ENCODE data around the gene IFI27L1. TPM values are rescaled to one million over a fixed set of nuclear protein-coding genes. Genes with fewer than 3 reads are reported as not detected.

IFI27L1 gene
- total and polyA plus RNA-seq, 4 donors: 14.6 to 41.5 (median 19.9) TPM

DNA sequence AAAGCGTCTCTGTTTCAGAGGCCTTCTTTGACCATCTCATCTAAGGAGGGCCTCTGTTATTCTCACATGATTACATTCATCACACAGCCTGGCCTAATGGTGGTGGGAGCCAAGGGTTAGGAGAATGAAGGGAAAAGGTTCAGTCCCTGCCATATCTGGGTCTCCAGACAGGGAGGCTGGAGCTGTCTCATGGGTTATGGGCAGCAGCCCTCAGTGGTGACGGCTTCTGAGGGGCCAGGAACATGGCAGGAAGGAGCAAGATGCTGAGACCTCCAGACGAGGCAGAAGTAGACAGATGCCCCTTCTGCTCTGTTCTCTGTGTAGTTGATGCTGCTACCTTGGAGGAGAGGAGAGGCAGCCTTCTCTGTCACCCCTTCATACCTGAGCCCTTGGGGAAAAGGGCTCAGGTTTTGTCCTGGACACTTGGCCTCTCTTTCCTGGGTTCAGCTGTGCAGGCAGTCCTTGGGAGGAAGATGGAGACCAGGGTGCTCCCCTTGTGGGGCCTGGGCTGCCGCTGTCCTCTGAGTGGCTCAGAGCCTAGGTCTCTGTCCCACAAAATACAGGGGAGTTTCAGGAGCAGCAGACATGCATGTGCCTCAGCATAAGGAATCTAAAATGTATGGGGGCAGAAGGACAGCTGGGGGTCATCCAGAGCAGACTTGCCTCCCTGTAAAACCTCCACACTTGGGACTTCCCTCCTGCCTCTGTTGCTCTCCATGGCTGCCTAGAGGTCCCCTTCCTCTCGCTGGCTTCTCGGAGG lies 44.7 kb downstream of the IFI27L1 start:
- DNase-seq (no peak), ATAC-seq (ENCODE audit: insufficient read depth, low FRiP score) (no peak)
- TF ChIP-seq, protein P1, sequence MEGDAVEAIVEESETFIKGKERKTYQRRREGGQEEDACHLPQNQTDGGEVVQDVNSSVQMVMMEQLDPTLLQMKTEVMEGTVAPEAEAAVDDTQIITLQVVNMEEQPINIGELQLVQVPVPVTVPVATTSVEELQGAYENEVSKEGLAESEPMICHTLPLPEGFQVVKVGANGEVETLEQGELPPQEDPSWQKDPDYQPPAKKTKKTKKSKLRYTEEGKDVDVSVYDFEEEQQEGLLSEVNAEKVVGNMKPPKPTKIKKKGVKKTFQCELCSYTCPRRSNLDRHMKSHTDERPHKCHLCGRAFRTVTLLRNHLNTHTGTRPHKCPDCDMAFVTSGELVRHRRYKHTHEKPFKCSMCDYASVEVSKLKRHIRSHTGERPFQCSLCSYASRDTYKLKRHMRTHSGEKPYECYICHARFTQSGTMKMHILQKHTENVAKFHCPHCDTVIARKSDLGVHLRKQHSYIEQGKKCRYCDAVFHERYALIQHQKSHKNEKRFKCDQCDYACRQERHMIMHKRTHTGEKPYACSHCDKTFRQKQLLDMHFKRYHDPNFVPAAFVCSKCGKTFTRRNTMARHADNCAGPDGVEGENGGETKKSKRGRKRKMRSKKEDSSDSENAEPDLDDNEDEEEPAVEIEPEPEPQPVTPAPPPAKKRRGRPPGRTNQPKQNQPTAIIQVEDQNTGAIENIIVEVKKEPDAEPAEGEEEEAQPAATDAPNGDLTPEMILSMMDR (IDR thresholded peaks at IDR 0.05; ENCODE audit: control extremely low read depth, extremely low read depth): no peak
- no peak overlapping the region for H3K4me3 ChIP-seq
- peaks cover 0 to 18% (median 5%) of the 10 kb centered on the region in 5 donors for H3K4me1 ChIP-seq (ENCODE audit: control insufficient read depth in 5 of 5, insufficient read depth in 5 of 5, low read length in 5 of 5)
- H3K27me3 ChIP-seq (ENCODE audit: control insufficient read depth in 3 of 3, insufficient read depth in 3 of 3, low read length in 2 of 3): no peaks in the 10 kb centered on the region
- no peaks in the 10 kb centered on the region for H3K9me3 ChIP-seq (ENCODE audit: control insufficient read depth in 4 of 4, insufficient read depth in 3 of 4, low read length in 3 of 4)
- H3K36me3 ChIP-seq (ENCODE audit: control insufficient read depth in 4 of 4, insufficient read depth in 4 of 4, low read length in 4 of 4): peaks cover 0 to 6% (median 0%) of the 10 kb centered on the region in 4 donors
- no peak overlapping the region for H3K9ac ChIP-seq (ENCODE audit: insufficient read depth in 1 of 2, low read length in 2 of 2)
- WGBS, 2 donors: 91 to 94% methylated on average over 6 of the region's 6 CpGs
- H3K27ac ChIP-seq (ENCODE audit: low read depth in 1 of 2, low read length in 1 of 2): no peak overlapping the region

DNA sequence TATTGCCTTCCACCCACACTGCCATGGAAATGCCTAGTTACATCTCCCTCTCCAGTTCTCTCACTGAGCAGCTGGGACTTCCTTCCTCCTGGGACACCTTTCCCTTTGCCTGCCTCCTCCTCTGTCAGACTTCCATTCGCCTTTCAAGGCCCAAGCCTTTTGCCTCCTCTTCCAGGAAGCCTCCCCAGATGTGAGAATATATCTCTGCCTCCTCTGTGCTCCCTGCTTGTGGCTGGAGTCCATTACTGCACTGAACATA lies 45.2 kb downstream of the IFI27L1 start:
- no peak for ATAC-seq (ENCODE audit: insufficient read depth, low FRiP score)
- no peak overlapping the region for H3K4me3 ChIP-seq
- WGBS, 2 donors: 77 to 87% methylated on average over 1 of the region's 1 CpG

DNA sequence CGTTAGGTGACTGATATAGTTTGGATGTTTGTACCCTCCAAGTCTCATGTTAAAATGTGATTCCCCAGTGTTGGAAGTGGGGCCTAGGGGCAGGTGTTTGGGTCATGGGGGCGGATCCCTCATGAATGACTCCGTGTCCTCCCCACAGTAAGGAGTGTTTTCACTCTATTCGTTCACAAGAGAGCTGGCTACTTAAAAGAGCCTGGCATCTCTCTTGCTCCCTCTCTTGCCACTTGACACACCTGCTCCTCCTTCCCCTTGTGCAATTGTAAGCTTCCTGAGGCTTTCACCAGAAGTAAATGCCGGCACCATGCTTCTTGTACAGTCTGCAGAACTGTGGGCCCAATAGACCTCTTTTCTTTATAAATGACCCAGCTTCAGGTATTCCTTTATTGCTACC lies 45.7 kb downstream of the IFI27L1 start:
- Histone ChIP-seq H3K9me3 (ENCODE audit: control insufficient read depth in 4 of 4, insufficient read depth in 3 of 4, low read length in 3 of 4) (no peaks in the 10 kb centered on the region), H3K27me3 (ENCODE audit: control insufficient read depth in 3 of 3, insufficient read depth in 3 of 3, low read length in 2 of 3) (no peaks in the 10 kb centered on the region), H3K36me3 (ENCODE audit: control insufficient read depth in 4 of 4, insufficient read depth in 4 of 4, low read length in 4 of 4) (peaks cover 0 to 6% (median 0%) of the 10 kb centered on the region in 4 donors), H3K27ac (ENCODE audit: low read depth in 1 of 2, low read length in 1 of 2) (no peak overlapping the region), H3K4me3 (no peak overlapping the region), H3K9ac (ENCODE audit: insufficient read depth in 1 of 2, low read length in 2 of 2) (no peak overlapping the region), H3K4me1 (ENCODE audit: control insufficient read depth in 5 of 5, insufficient read depth in 5 of 5, low read length in 5 of 5) (peaks cover 0 to 18% (median 5%) of the 10 kb centered on the region in 5 donors)
- WGBS, 2 donors: 76 to 85% methylated on average over 5 of the region's 5 CpGs
- TF ChIP-seq, protein P1 (IDR thresholded peaks at IDR 0.05; ENCODE audit: control extremely low read depth, extremely low read depth): no peak
- ATAC-seq (ENCODE audit: insufficient read depth, low FRiP score) (no peak), DNase-seq (no peak)

More for the DNA sequence above, 45.2 kb downstream of the IFI27L1 start:
- Histone ChIP-seq H3K27me3 (ENCODE audit: control insufficient read depth in 3 of 3, insufficient read depth in 3 of 3, low read length in 2 of 3) (no peaks in the 10 kb centered on the region), H3K36me3 (ENCODE audit: control insufficient read depth in 4 of 4, insufficient read depth in 4 of 4, low read length in 4 of 4) (peaks cover 0 to 6% (median 0%) of the 10 kb centered on the region in 4 donors), H3K27ac (ENCODE audit: low read depth in 1 of 2, low read length in 1 of 2) (no peak overlapping the region), H3K9ac (ENCODE audit: insufficient read depth in 1 of 2, low read length in 2 of 2) (no peak overlapping the region), H3K4me1 (ENCODE audit: control insufficient read depth in 5 of 5, insufficient read depth in 5 of 5, low read length in 5 of 5) (peaks cover 0 to 18% (median 5%) of the 10 kb centered on the region in 5 donors), H3K9me3 (ENCODE audit: control insufficient read depth in 4 of 4, insufficient read depth in 3 of 4, low read length in 3 of 4) (no peaks in the 10 kb centered on the region)
- TF ChIP-seq, protein P1 (IDR thresholded peaks at IDR 0.05; ENCODE audit: control extremely low read depth, extremely low read depth): no peak
- DNase-seq: no peak
